Activated CD4-positive, alpha-beta T cell treated with anti-CD3 and anti-CD28 coated beads, Interleukin-2, amount 10 ng/mL, durations not matched to agents 24 days and 14 days (primary cell): ENCODE results near the gene RAB17. TPM values are rescaled to one million over a fixed set of nuclear protein-coding genes. Genes with fewer than 3 reads are reported as not detected.

ENCODE experiments used
- DNase-seq: peaks from one replicate; pipeline ENCODE4 v3.0.0; 2022
- H3K27ac Mint-ChIP-seq: one replicate; pipeline ENCODE4 v1.8.0; 2022; ENCODE audit warnings: mild to moderate bottlenecking, mixed read lengths
- H3K27me3 Mint-ChIP-seq: one replicate; pipeline ENCODE4 v1.8.0; 2022; ENCODE audit warnings: mixed read lengths
- H3K36me3 Mint-ChIP-seq: one replicate; pipeline ENCODE4 v1.8.0; 2022; ENCODE audit warnings: low read depth, mild to moderate bottlenecking, mixed read lengths
- H3K4me1 Mint-ChIP-seq: one replicate; pipeline ENCODE4 v1.8.0; 2021; ENCODE audit warnings: mixed read lengths
- H3K4me3 Mint-ChIP-seq: one replicate; pipeline ENCODE4 v1.8.0; 2022; ENCODE audit warnings: mild to moderate bottlenecking, moderate library complexity, mixed read lengths
- H3K9me3 Mint-ChIP-seq: one replicate; pipeline ENCODE4 v1.8.0; 2021; ENCODE audit warnings: mixed read lengths
- intact Hi-C: fragments of 100-400 bp; cut with micrococcal nuclease; formaldehyde crosslinking; loops from one replicate; pipeline ENCODE4 v1.15.1; 2023
- total RNA-seq: library from RNA; stranded (reverse); gene quantifications from 2 replicates; pipeline ENCODE4 v1.2.3, GENCODE V29; 2022

Gene RAB17
- total RNA-seq, 1 donor from 2014 or later = 0.26 TPM

DNA sequence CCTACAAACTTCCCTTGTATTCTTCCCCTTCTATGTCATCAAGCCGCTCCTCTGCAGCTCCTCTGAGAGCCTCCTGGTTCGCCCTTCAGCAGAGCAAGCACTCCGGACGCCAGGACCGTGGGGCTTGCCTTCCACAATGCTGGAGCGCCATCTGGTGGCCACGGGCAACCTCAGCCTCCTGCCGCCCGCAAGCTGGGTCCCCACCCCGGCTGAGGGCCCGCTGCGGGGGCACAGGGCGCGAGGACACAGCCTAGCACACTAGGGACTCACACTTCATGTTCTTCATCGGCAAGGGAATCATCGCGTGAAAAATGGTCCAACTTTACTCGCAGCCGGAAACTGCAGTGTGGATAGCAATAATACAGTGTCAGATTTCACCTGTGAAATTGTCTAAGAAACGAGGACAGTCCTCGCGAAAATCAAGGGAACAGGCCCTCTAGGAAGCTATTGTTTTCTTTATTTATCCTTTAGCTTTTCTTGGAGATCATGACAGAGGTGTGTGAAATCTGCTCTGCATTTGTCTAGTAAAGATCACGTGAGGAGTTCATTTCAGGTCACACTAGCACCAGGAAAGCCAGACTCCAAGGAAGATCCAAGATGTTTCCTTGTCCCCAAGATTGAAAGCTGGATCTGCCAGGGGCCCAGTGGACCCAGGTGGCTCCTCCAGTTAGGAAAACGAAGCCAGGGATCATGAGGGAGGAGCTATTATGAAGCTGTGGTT, 18.4 kb downstream of the RAB17 start:
- H3K27ac Mint-ChIP-seq = no peak overlapping the region
- intact Hi-C loops = loop anchor here (1.0 to 5.0 kb wide), 4 partner anchors 60 to 450 kb away; no protein-coding TSS in a partner anchor
- no peaks in the 10 kb centered on the region for H3K27me3 Mint-ChIP-seq
- no peaks in the 10 kb centered on the region for H3K9me3 Mint-ChIP-seq
- H3K4me3 Mint-ChIP-seq = no peak overlapping the region
- H3K4me1 Mint-ChIP-seq = peaks cover 5% of the 10 kb centered on the region
- peak; percentile 95 for DNase-seq
- no peaks in the 10 kb centered on the region for H3K36me3 Mint-ChIP-seq

DNA sequence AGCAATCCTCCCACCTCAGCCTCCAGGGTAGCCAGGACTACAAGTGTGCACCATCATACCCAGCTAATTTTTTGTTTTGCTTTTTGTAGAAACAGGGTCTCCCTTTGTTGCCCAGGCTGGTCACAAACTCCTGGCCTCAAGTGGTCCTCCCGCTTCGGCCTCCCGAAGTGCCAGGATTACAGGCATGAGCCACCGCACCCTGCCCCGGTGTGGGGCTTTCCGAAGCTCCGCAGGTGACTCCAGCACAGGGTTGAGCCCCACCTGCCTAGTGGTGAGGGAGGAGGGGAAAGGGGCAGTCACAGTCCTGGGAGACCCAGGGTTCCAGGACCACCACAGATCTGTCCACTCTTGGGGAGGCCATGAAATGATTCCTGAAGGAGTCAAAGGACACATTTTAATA, 19.0 kb downstream of the RAB17 start:
- intact Hi-C loops = loop anchor here (5.0 kb wide), 1 partner anchor 149 kb away; no protein-coding TSS in a partner anchor
- H3K4me1 Mint-ChIP-seq = peaks cover 5% of the 10 kb centered on the region

DNA sequence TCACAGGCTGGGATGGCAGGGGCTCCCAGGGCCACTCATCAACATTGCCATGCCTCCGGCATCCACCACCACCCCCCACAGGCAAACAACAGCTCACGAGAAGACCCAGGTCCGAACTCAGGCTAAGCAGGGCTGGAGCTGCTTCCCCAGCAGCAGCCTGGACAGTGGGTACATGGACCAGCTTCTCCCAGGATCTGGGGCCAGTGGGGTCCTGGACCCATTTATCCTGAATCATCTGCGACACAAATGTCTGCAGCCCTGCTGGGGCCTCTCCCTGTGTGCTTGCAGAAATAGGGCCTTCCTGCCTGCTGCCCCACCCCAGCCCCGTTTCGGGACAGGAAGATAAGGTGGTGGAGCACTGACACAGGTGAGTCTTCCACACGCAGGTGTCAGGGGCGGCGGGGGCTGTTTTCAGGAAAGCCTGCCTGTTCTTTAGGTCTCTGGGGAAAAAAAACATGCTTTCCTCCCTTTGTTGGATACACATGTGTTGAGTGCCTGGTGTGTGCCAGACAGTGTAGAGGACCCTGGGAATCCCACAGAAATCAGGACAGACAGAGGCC, 19.7 kb downstream of the RAB17 start:
- Mint-ChIP-seq H3K4me3 (no peak overlapping the region), H3K9me3 (no peaks in the 10 kb centered on the region), H3K27ac (no peak overlapping the region), H3K36me3 (no peaks in the 10 kb centered on the region), H3K4me1 (peaks cover 5% of the 10 kb centered on the region), H3K27me3 (no peaks in the 10 kb centered on the region)
- intact Hi-C loops = loop anchor here (5.0 kb wide), 1 partner anchor 149 kb away; no protein-coding TSS in a partner anchor
- no peak for DNase-seq

More for the DNA sequence above, 19.0 kb downstream of the RAB17 start:
- Mint-ChIP-seq H3K27ac (no peak overlapping the region), H3K9me3 (no peaks in the 10 kb centered on the region), H3K36me3 (no peaks in the 10 kb centered on the region), H3K4me3 (no peak overlapping the region), H3K27me3 (no peaks in the 10 kb centered on the region)
- DNase-seq = no peak

DNA sequence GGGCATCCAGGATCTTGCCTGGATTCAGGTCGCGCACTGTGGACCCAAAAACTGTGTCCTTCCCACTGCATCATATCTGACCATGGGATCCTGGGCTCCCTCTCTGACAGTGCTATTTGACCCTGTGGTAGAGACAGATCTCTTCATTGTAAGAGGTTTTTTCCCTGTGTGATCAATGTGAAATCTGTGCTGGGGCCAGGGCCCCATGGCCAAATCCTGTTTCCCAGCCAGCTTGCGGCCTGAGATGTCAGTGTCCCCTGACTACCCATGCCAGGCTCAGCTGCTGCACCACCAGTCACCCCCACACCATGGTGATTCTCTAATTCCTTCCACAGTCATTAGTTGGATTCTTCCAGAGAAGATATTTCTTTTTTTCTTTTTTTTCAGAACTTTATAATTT, 20.6 kb downstream of the RAB17 start:
- Mint-ChIP-seq H3K4me1 (peaks cover 5% of the 10 kb centered on the region), H3K9me3 (no peaks in the 10 kb centered on the region), H3K4me3 (no peak overlapping the region), H3K27me3 (no peaks in the 10 kb centered on the region), H3K27ac (no peak overlapping the region), H3K36me3 (no peaks in the 10 kb centered on the region)
- no peak for DNase-seq
- intact Hi-C loops = loop anchor here (5.0 kb wide), 1 partner anchor 148 kb away; no protein-coding TSS in a partner anchor

DNA sequence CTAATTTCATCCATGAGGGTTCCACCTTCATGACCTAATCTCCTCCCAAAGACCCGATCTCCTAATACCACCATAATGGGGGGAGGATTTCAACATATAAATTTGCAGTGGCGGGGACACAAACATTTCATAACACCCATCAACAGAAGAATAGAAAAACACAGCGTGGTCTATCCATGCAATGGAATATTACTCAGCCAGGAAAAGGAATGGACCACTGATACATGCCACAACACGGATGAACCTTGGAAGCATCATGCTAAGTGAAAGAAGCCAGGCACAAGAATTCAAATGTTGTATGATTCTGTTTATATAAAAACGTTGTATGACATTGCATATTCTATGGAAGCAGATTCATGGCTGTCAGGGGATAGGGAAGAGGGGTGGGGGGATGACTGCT, 21.5 kb downstream of the RAB17 start:
- Mint-ChIP-seq H3K4me1 (peaks cover 5% of the 10 kb centered on the region), H3K27ac (no peak overlapping the region), H3K27me3 (no peaks in the 10 kb centered on the region), H3K4me3 (no peak overlapping the region), H3K9me3 (no peaks in the 10 kb centered on the region), H3K36me3 (no peaks in the 10 kb centered on the region)
- intact Hi-C loops = no loop called here
- no peak for DNase-seq

DNA sequence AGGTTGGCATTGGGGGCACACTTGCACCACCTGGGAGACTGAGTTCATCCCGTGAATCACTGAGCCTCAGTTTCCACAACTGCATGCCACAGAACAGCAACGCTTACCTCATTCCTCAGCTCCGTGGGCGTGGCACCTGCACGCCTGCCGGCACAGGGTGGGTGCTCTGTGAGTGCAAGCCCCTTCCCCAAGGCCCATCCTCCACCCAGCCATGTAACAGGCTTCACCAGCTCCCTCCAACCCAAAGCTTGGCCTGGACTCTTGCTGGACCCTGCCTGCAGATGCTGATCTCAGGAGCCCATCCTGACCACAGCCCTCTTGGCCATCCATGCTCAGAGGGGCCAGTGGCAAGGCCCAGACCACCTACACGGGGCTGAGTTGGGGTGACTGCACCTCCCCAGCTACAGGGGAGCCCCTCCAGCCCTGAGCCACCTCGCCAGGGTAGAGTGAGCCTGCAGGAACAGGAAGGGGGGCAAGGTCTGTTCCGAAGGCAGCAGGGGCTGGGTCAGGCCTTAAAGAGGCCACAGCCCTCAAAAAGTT, 22.3 kb downstream of the RAB17 start:
- Mint-ChIP-seq H3K4me1 (peaks cover 5% of the 10 kb centered on the region), H3K27ac (no peak overlapping the region), H3K4me3 (no peak overlapping the region), H3K27me3 (peaks cover under 1% of the 10 kb centered on the region), H3K36me3 (no peaks in the 10 kb centered on the region), H3K9me3 (no peaks in the 10 kb centered on the region)
- DNase-seq = no peak
- intact Hi-C loops = no loop called here

DNA sequence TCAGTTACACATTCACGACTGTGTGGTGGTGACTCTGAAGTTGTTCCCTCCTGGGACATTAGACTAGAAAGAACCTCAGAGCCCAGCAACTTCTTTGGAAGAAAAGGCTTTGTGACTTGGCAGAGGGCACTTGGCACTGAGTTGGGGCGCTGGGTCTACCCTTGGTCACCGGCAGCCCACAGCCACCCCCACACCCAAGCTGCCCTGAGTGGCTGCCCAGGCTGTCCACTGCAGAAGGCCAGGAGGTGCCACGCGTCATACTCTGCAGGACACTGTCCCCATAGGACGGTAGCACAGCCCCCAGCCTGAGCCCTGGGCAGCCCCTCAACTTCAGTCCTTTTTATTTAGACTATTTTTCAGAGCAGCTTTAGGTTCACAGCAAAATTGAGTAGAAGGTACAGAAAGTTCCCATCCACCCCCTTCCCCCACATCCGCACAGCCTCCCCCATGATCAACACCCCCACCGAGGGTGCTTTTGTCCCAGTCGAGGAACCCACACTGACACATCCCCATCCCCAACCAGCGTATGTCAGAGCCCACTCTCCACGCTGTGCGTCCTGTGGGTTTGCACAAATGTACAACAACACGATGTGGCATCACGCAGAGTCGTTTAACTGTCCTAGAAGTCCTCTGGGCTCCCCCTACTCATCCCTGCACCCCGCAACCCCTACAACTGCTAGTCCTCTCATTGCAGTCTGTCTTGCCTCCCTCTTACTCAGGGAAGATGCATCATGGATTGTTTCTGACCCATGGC, 23.1 kb downstream of the RAB17 start:
- DNase-seq = no peak
- Mint-ChIP-seq H3K36me3 (no peaks in the 10 kb centered on the region), H3K27me3 (peaks cover 3% of the 10 kb centered on the region), H3K27ac (no peak overlapping the region), H3K4me3 (no peak overlapping the region), H3K4me1 (peaks cover 5% of the 10 kb centered on the region), H3K9me3 (no peaks in the 10 kb centered on the region)
- intact Hi-C loops = no loop called here

DNA sequence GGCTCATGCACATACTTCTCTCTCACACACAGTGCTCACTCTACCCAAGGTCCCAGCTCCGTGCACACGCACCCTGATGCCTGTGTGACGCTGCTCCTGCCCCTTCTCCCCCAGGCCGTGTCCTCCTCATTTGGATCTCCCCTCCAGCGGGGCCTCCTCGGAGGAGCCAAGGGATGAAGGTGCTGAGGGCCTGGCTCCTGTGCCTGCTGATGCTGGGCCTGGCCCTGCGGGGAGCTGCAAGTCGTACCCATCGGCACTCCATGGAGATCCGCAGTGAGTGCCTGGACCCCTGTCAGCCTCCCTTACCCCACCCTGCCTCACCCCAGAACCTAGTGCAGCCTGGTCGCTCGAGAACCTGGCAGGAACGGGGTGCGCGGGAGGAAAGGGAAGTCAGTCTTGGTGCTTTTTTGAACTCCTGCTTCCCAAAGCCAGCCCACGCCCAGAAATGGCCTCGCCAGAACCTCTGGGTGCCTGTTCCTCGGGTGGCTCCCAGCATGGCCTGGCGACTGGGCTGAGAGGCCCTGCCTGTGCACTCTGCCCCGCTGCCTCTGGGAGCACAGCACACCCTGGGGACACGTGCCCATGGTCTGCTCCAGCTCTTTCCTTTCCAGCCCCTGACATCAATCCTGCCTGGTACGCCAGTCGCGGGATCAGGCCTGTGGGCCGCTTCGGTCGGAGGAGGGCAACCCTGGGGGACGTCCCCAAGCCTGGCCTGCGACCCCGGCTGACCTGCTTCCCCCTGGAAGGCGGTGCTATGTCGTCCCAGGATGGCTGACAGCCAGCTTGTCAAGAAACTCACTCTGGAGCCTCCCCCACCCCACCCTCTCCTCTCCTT, 23.9 kb downstream of the RAB17 start, which contains the start of gene PRLH:
Gene PRLH, plus strand, starts transcription at position 174 of the 835 bp plus-strand sequence. Its CDS starts 0 bp downstream, at position 174.
- H3K27ac Mint-ChIP-seq = no peak within 1 kb of the TSS
- no peak for DNase-seq
- H3K27me3 Mint-ChIP-seq = peaks cover 8% of the 10 kb centered on the region
- intact Hi-C loops = no loop called here
- H3K4me1 Mint-ChIP-seq = peaks cover under 1% of the 10 kb centered on the region
- no peaks in the 10 kb centered on the region for H3K36me3 Mint-ChIP-seq
- H3K9me3 Mint-ChIP-seq = no peaks in the 10 kb centered on the region
- H3K4me3 Mint-ChIP-seq = no peak within 1 kb of the TSS

DNA sequence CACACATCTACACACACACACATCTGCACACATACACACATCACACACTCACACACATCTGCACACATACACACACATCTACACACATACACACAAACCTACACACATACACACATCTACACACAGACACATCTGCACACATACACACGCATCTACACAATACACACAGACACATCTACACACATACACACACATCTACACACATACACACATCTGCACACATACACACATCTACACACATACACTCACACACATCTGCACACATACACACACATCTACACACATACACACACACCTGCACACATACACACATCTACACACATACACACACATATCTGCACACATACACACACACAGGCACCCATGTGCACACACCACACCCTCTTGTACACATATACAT, 24.6 kb downstream of the RAB17 start:
- H3K27ac Mint-ChIP-seq = no peak overlapping the region
- no peaks in the 10 kb centered on the region for H3K9me3 Mint-ChIP-seq
- H3K36me3 Mint-ChIP-seq = no peaks in the 10 kb centered on the region
- DNase-seq = no peak
- no peaks in the 10 kb centered on the region for H3K4me1 Mint-ChIP-seq
- no peak overlapping the region for H3K4me3 Mint-ChIP-seq
- peaks cover 8% of the 10 kb centered on the region for H3K27me3 Mint-ChIP-seq
- intact Hi-C loops = no loop called here

DNA sequence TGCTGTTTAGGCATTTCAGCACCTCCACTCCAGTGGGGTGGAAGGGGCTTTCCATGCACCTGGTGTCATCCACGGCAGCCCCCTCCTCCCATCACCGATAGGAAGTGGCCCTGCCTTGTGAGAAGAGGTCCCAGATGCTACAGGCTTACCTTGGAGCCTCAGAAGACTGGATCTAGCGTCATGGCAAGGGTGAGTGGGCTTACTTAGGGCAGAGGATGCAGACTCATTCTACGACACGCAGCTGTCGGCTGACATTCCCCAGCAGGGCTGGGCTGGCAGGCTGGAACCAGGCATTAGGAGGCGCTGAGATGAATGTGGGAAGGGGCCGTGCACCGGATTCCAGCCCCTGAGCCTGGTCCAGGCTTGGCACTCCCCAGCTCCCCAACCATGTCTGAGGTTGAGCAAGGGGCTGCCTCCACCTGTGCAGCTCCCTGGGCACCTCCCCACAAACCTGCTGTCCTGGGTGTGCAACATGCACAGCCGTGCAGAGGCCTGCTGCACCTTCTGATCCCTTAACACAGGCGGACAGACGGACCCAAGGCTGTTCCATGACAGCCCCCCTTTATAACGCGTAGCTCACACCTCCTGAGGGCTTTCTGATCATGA, 25.9 kb downstream of the RAB17 start:
- intact Hi-C loops = no loop called here
- DNase-seq = no peak
- H3K4me3 Mint-ChIP-seq = no peak overlapping the region
- no peaks in the 10 kb centered on the region for H3K9me3 Mint-ChIP-seq
- no peak overlapping the region for H3K27ac Mint-ChIP-seq
- H3K36me3 Mint-ChIP-seq = no peaks in the 10 kb centered on the region
- peaks cover 9% of the 10 kb centered on the region for H3K27me3 Mint-ChIP-seq
- H3K4me1 Mint-ChIP-seq = no peaks in the 10 kb centered on the region

DNA sequence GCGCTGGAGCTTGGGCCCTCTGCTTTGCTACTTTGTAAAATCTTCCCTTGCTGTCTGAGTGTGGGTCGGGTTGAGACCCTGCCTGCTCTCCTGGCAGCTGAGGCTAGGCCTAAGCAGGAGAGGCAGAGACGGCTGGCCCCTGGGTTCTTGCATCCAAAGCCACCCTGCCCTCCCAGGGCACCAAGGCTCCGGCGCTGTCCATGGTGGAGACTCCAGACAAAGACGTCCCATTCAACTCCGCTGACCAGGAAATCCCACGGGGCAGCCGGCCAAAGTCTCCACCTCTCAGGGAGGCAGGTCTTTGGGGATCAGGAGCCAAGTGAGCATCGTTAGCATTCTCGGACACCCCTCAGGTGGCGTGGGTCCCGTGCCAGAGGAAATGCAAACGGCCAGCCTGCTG, 26.7 kb downstream of the RAB17 start:
- H3K4me1 Mint-ChIP-seq = no peaks in the 10 kb centered on the region
- H3K27ac Mint-ChIP-seq = no peak overlapping the region
- intact Hi-C loops = no loop called here
- H3K9me3 Mint-ChIP-seq = no peaks in the 10 kb centered on the region
- H3K4me3 Mint-ChIP-seq = no peak overlapping the region
- no peaks in the 10 kb centered on the region for H3K36me3 Mint-ChIP-seq
- DNase-seq = no peak
- peaks cover 10% of the 10 kb centered on the region for H3K27me3 Mint-ChIP-seq

DNA sequence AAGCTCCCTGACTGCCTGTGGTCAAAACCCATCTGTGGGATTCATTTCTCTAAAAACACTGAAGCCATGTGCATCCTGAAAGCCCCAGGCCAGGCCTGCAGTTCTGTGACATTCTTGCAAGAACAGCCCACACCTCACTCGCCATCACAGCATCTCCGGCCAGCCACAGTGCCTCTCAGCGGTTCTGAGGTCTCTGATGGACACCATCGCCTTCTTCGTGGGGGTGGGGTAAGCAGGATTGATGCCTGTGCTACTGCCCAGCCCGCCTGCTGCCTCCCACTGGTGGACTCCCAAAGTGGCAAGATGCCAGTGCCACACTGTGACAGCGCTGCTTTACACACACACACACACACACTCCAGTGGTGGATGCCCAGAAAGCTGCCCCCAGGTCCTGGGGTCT, 29.3 kb downstream of the RAB17 start:
- intact Hi-C loops = no loop called here
- H3K36me3 Mint-ChIP-seq = no peaks in the 10 kb centered on the region
- no peak overlapping the region for H3K27ac Mint-ChIP-seq
- no peak overlapping the region for H3K4me3 Mint-ChIP-seq
- peaks cover 4% of the 10 kb centered on the region for H3K9me3 Mint-ChIP-seq
- peaks cover 11% of the 10 kb centered on the region for H3K4me1 Mint-ChIP-seq
- DNase-seq = no peak
- H3K27me3 Mint-ChIP-seq = peaks cover 20% of the 10 kb centered on the region
